Stimulated activated CD8-positive, alpha-beta memory T cell treated with anti-CD3 and anti-CD28 coated beads, Interleukin-15, amount 100 ng/mL, for 48 hours (primary cell): ENCODE measurements around the gene MMP14.
"Not testable (repeated sequence)": the region's sequence is repeated elsewhere in the genome, so short reads cannot be mapped to it uniquely, and the experiment has no call there.

ENCODE experiments used
- DNase-seq, 2 donors: peaks; one replicate each; pipeline ENCODE4 v3.0.0-alpha.2; 2020; ENCODE audit warnings: low read depth in 2 of 2

MMP14 gene

DNA sequence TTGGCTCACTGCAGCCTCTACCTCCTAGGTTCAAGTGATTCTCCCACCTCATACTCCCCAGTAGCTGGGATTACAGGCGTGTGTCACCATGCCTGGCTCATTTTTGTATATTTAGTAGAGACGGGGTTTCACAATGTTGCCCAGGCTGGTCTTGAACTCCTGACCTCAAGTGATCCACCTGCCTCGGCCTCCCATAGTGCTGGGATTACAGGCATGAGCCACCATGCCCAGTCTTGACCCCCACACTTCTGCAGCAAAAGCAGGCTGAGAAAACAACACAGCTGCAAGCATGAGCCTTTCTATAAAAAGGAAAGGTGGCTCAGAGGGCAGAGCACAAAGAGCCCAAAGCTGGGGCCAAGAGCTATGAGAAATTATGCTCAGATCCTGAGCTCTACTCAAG lies 24.0 kb downstream of the MMP14 start:
- not testable (repeated sequence) for DNase-seq

DNA sequence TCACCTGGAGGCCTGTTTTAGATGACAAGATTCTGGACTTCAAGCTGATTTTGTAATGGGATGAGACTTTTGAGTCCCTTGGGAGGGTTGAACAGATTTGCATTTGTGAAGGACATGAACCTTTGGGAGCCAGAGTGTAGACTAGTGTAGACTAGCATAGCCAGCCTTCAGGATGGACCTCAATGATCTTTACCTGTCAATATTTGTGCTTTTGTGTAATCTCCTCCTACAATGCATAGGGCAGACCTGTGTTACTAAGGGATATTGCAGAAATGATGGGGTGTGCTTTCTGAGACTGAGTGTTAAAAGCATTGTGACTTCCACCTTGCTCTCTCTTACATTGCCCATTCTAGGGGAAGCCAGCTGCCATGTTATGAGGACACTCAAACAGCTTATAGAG lies 25.3 kb downstream of the MMP14 start:
- DNase-seq, result no peak

DNA sequence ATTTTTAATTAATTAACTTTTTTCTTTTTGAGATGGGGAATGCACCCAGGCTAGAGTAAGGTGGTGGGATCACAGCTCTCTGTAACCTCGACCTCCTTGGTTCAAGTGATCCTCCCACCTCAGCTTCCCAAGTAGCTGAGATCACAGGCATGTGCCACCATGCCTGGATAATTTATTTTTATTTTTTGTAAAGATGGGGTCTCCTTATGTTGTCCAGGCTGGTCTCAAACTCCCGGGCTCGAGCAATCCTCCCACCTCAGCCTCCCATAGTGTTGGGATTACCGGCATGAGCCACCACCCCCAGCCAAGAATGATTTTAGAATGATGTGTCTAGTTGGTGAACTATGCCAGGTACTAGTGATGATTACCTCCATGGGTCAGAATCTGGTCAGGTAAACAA lies 28.6 kb downstream of the MMP14 start:
- no peak for DNase-seq

DNA sequence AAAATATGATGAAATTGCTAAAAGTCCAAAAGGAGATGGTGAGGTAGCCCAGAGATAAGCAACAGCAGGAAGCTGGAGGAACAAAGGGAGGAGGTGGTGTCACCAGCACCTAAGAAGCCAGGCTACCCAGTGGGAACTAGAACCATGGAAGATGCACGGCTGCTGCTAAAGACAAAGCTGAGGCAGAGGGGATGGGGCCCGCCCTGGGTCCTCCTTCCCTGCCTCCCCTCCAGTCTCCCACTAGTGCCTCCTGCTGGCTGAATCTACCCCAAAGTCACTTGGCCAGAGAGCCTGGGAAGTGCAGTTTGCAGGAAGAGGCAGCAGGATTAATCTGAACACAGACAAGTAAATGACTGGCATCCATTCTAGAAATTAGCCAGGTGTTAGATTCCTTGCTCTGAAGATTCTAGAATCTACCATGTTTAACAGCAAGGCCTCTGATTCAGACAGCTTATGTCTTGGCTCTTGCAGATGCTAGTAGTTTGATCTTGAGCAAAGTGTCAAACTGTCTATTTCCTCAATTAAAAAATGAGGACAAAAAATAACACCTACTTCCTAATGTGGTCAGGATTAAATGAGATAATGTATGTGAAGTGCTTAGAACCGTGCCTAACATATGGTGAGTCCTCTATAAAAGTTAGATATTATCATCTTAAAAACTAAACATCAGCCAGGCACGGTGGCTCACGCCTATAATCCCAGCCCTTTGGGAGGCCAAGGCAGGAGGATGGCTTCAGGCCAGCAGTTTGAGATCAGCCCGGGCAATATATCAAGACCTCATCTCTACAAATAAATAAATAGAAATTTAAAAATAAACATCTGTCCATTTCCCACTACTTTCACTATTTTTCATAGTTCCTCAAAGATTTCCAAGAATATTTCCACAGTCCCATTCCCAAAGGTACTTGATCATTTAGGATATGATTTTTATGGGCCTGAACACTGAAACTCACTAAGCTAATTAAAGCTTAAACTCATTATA lies 29.3 kb downstream of the MMP14 start:
- DNase-seq, result no peak

DNA sequence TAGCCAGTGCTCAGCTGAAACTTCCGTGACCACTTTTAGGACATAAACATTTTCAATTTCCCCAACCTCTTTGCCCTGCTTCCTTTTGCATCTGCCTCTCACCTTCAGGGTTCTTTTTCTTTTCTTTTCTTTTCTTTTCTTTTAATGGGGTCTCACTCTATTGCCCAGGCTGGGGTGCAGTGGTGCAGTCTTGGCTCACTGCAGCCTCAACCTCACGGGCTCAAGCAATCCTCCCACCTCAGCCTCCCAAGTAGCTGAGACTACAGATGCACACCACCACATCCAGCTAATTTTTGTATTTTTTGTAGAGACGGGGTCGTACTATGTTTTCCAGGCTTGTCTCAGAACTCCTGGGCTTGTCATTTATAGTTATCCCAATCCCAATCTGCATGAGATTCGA lies 30.5 kb downstream of the MMP14 start:
- no peak for DNase-seq

DNA sequence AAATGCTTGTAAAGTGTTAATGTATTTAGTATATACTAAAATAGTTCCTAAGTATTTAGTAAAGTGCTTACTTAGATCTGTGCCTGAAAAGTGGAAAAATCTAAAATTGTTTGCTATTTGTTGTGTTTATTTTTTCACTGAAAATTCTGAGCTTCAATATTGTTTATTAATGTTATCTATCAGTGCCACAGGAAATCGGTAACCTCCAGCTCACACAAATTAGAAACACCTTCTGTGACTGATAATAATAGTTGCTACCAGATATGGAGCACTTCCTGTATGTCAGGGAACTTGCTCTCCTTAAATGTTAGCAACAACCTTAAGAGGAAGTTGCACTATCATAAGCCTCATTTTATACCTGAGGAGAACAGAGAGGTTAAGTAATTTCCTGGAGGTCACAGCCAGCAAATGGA lies 34.4 kb downstream of the MMP14 start:
- no peak for DNase-seq

DNA sequence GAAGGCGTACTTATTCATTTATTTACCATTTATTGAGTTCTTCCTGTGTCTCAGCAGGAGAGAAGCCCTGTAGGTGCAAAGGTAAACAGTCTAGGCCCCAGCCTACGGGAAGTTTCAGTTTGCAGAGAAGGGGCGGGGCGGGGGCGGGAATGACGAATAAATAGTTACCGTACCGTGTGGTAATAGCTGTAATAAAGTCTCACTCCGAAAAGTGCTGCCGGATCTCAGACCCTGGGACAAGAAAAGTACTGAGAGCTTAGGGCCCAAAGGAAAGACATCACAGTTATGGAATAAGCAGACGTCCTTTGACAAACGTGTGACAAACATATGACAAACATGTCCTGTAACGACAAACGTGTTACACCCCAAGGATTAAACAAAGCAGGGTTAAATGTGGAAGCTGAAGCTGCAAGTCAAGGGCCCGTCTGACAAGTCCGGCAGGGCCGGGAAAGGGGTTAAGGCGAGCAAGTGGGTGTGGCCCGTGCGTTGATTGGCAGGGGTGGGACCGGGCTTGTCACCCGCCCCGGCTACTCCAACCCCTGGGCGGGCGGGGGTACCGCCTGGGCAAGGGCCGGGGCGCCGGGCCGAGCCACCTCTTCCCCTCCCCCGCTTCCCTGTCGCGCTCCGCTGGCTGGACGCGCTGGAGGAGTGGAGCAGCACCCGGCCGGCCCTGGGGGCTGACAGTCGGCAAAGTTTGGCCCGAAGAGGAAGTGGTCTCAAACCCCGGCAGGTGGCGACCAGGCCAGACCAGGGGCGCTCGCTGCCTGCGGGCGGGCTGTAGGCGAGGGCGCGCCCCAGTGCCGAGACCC lies 35.0 kb downstream of the MMP14 start, which contains the start of gene LRP10:
LRP10 (plus strand) TSS at position 517 of the 809 bp plus-strand sequence. CDS start 564 bp downstream, outside the sequence.
- peak; percentile 69 to 79 for DNase-seq

DNA sequence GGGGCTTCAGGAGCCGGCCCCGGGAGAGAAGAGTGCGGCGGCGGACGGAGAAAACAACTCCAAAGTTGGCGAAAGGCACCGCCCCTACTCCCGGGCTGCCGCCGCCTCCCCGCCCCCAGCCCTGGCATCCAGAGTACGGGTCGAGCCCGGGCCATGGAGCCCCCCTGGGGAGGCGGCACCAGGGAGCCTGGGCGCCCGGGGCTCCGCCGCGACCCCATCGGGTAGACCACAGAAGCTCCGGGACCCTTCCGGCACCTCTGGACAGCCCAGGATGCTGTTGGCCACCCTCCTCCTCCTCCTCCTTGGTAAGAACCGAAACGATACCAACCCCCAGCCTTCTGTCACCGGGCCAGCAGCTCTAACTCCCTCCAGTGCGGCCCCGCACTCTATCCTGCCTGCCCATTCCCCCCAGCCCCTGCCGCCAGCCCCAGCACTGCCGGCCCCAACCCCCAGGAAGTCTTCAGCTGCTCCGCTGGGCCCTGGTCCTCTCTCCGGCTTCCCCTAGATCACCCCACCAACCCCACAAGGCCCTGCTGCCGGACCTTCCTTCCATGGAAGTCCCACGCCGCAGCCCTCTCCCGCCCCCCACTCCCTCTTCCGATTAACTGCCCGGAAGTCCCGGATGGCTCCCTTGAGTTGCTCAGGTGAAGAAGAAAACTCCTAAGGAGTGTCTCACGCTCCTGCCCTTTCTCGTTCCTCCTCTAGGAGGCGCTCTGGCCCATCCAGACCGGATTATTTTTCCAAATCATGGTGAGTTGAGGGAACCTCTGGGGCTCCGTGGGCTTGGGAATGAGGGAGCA lies 35.8 kb downstream of the MMP14 start:
- peak; percentile 32 to 46 for DNase-seq

DNA sequence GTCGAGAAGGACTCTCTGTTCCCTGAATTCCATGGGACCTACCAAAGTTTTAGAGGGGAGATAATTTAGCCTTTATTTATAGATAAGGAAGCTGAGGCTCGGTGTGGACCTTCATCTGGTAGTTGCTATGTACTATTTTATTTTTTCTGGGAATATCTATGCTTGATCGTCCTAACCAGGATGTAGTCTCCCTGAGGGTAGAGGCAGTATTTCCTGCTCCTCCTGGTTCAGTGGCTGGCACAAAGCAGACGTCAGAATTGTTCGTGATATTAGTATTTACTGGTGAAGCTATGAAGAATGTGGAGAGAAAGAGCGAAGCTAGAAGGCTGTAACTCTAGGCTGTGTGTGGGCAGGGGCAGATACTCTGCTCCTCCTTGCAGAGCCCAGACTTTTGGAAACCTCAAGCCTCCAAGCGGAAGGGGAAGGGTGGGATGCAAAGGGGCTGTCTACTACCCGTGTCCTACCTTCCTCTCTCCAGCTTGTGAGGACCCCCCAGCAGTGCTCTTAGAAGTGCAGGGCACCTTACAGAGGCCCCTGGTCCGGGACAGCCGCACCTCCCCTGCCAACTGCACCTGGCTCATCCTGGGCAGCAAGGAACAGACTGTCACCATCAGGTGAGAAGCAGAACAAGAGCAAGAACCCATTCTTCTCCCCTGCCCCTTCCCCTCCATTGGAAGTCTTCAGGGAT lies 36.6 kb downstream of the MMP14 start:
- DNase-seq, result no peak

DNA sequence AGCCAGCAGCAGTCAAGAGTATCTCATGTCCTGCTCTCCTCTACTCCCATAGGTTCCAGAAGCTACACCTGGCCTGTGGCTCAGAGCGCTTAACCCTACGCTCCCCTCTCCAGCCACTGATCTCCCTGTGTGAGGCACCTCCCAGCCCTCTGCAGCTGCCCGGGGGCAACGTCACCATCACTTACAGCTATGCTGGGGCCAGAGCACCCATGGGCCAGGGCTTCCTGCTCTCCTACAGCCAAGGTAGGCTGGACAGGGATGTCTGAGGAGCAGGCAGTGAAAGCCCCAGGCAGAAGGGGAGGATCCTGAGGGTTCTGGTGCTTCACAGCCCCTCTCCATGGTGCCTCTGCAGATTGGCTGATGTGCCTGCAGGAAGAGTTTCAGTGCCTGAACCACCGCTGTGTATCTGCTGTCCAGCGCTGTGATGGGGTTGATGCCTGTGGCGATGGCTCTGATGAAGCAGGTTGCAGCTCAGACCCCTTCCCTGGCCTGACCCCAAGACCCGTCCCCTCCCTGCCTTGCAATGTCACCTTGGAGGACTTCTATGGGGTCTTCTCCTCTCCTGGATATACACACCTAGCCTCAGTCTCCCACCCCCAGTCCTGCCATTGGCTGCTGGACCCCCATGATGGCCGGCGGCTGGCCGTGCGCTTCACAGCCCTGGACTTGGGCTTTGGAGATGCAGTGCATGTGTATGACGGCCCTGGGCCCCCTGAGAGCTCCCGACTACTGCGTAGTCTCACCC lies 38.8 kb downstream of the MMP14 start:
- DNase-seq, result no peak

DNA sequence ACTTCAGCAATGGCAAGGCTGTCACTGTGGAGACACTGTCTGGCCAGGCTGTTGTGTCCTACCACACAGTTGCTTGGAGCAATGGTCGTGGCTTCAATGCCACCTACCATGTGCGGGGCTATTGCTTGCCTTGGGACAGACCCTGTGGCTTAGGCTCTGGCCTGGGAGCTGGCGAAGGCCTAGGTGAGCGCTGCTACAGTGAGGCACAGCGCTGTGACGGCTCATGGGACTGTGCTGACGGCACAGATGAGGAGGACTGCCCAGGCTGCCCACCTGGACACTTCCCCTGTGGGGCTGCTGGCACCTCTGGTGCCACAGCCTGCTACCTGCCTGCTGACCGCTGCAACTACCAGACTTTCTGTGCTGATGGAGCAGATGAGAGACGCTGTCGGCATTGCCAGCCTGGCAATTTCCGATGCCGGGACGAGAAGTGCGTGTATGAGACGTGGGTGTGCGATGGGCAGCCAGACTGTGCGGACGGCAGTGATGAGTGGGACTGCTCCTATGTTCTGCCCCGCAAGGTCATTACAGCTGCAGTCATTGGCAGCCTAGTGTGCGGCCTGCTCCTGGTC lies 39.4 kb downstream of the MMP14 start:
- no peak for DNase-seq

DNA sequence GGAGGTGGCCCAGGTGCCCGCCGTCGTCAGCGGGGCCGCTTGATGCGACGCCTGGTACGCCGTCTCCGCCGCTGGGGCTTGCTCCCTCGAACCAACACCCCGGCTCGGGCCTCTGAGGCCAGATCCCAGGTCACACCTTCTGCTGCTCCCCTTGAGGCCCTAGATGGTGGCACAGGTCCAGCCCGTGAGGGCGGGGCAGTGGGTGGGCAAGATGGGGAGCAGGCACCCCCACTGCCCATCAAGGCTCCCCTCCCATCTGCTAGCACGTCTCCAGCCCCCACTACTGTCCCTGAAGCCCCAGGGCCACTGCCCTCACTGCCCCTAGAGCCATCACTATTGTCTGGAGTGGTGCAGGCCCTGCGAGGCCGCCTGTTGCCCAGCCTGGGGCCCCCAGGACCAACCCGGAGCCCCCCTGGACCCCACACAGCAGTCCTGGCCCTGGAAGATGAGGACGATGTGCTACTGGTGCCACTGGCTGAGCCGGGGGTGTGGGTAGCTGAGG lies 40.7 kb downstream of the MMP14 start:
- no peak for DNase-seq

DNA sequence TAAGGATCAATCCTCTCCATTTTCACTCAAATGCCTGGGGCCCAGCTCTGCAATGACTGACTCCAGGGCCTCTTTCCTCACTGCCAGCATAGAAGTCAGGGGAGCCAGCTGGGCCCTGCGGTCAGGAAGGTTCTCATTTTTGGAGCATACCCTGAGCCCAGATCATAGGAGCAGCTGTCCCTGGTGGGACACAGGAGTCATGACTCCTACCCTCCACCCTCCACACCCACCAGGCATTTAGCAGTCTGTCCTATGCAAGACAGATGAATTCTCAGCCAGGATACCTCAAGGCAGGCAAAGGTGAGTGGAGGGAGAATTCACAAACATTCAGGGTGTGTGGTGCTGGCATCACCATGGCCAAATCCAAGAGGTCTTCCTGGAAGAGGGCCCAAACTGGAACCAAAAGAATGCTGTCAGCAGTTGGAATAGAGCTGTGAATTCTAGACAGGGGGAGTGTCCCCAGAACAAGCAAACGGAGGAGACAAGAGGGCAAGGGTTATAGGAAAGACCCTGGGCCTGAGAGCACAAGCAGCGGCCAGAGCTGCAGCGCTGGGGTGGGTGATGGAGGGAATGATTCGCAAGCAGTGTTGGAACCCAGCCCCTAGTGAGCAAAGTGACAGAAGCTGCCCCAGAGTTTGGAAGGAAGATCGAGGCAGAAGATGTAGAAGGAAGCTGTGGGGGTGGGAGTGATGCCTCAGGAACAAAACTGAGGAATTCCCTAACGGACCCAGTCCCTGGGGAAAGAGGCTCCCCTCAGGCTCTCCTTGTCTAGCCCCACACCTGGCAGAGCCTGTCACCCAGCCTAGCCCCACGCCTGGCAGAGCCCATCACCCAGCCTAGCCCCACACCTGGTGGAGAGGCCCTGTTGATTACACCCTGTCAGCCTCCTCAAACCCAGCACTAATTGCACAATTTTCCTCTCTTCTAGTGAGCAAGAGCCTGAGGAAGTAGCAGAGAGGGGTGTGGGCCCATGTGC lies 42.2 kb downstream of the MMP14 start:
- DNase-seq, result no peak

DNA sequence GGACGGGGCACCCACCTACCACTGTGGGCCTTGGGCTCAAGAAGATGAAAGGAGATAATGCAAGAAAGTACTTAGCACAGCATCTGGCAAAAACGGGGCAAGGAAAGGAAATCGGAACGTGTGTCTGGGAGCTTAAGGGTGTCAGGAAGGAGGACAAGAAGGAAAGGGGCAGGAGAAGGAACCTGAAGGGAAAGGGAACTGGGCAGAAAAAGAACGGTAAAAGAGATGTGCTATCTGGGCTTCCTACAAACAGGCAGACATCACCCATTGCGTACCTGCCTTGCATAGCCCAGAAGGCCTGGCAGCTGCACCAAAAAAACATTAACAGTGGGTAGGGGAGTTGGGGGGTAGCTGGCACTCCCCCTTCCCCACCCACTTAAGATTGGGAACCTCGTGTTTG lies 45.7 kb downstream of the MMP14 start:
- no peak for DNase-seq

DNA sequence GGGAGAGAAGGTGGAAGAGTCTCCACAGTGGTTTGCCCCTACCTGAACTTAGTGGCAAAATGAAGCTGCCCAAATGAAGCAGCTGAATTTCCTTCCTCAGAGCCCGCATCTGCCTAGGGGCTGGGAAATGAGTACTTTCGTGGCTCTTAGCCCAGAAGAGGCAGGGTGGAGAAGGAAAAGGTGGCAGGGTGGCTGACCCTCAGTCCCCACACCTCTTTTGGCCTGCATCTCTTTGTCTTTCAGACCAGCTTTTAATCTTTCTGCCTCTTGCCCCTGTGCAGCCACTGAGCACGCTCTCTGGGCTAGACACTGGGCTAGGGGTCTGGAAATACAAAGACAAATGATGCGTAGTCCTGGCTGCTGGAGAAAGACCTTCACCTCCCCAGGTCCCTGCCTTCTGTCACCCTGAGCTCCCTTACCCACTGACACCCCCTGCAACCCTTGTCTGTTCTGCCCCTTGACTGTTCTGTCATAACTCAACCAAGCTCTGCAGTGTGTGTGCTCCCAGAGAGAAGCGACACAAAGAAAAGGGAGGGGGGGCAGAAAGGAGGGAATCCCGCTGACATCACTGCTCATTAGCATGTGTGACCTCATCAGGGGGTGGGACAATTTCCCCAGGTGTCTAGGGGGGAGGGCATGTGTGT lies 46.3 kb downstream of the MMP14 start:
- no peak for DNase-seq

DNA sequence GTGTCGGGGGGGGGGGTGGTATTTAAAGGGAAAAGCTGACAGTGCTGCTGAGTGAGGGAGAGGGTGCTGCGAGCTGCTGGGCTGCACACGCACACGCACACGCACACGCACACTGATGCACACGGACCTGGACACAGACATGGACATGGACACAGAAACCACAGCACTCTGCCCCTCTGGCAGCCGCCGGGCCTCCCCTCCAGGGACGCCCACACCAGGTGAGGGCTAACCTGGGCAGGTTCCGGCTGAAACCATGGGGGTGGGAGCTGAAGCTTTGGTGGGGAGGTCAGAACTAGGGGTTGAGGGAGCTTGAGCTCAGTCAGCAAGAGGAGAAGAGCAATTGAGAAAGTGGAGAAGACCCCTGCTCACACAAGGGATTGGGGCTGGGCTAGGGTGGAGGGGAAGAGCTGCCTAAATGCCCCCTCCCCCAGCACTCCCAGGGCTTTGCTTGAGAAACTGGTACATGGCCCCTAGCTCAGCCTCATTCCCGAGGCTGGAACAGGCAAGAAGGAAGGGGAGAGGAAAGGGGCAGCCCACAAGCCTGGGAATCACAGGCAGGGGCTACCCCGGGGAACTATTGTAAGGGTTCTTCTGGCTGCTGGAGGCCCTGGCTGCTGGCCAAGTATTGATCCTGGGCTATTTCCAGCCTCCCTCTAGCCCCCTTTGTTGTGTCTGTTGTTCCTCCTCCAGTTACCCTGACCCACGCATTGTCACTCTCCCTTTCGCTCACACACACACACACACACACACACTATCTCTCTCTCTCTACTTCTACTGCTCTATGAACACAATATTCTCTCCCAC lies 47.0 kb downstream of the MMP14 start, which contains the start of gene REM2:
REM2 (plus strand) TSS at position 50 of the 804 bp plus-strand sequence; CDS start at position 116, 66 bp downstream.
- no peak for DNase-seq

DNA sequence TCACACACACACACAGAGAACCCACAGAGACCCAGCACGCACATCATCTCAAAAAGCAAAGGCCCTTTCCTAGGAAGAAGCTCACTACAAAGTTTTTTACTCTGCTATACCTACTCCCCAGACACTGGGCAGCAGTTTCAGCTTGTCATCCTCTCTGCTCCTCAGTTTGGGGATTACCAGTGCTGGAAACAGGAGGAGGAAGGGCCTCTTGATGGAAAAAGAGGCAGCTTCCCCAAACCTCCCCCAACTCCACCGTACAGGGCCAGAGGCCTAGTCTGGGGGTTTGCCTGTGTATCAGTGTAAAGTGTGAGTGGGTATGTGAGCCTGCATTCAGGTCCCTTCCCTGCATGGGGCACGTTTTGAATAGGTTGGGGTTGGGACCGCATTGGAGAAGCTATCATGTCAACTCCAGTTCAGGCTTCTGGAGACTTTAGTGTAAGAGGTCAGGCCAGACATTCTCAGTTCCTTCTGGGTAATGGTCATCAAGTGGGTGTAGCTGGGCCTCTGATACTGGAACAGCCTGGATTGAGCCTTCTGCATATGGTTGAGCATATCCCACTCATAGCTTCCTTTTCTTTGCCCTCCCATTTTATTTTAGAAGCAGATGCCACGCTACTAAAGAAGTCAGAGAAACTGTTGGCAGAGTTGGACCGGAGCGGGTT lies 47.8 kb downstream of the MMP14 start:
- no peak for DNase-seq
